Kidney epithelial cell (primary cell): ENCODE measurements around the gene RUNX2. TPM values are rescaled to one million over a fixed set of nuclear protein-coding genes. Genes with fewer than 3 reads are reported as not detected.

ENCODE experiments used
- DNase-seq: peaks from one replicate; pipeline ENCODE4 v3.0.0-alpha.2; 2010; ENCODE audit warnings: low read depth
- H3K27me3 ChIP-seq: 2 replicates; pipeline ENCODE4 v1.6.0; 2011; ENCODE audit warnings: low read length; ENCODE audit not compliant: control insufficient read depth, insufficient read depth
- H3K36me3 ChIP-seq: 2 replicates; pipeline ENCODE4 v1.5.1; 2011; ENCODE audit warnings: low read length; ENCODE audit not compliant: control insufficient read depth, insufficient read depth
- H3K4me3 ChIP-seq: 2 replicates; pipeline ENCODE4 v1.5.1; 2011; ENCODE audit warnings: low read depth, mild to moderate bottlenecking, control low read depth, low read length
- CTCF ChIP-seq: IDR thresholded peaks from 2 replicates; pipeline ENCODE4 v1.5.1; 2011; ENCODE audit warnings: mild to moderate bottlenecking, moderate library complexity, low read length, control low read depth, inconsistent platforms; ENCODE audit not compliant: insufficient read depth, poor library complexity, severe bottlenecking
- total RNA-seq: library from RNA; depleted of rRNA; stranded (reverse); fragments of >200 nt; gene quantifications from 2 replicates; pipeline ENCODE4 v1.2.3, GENCODE V29; 2015

Gene RUNX2
- total RNA-seq, 1 donor from 2014 or later, result 9.2 TPM

- no peak overlapping the region for H3K4me3 ChIP-seq
- no peaks in the 10 kb centered on the region for H3K27me3 ChIP-seq
- no peaks in the 10 kb centered on the region for H3K36me3 ChIP-seq
- no peak for TF ChIP-seq CTCF
- no peak for DNase-seq
Observed at GRCh38 chr6:45595010-45595851, 267.1 kb downstream of the RUNX2 start.

GRCh38 chr6:45597424-45597823, 269.3 kb downstream of the RUNX2 start:
- DNase-seq, result no peak
- Histone ChIP-seq H3K36me3 (no peaks in the 10 kb centered on the region), H3K27me3 (no peaks in the 10 kb centered on the region), H3K4me3 (no peak overlapping the region)
- no peak for TF ChIP-seq CTCF

GRCh38 chr6:45599053-45599452, 270.9 kb downstream of the RUNX2 start:
- H3K4me3 ChIP-seq, result no peak overlapping the region
- DNase-seq, result no peak
- H3K27me3 ChIP-seq, result no peaks in the 10 kb centered on the region
- TF ChIP-seq CTCF, result no peak
- H3K36me3 ChIP-seq, result no peaks in the 10 kb centered on the region

- DNase-seq, result no peak
- Histone ChIP-seq H3K4me3 (no peak overlapping the region), H3K36me3 (no peaks in the 10 kb centered on the region), H3K27me3 (no peaks in the 10 kb centered on the region)
- no peak for TF ChIP-seq CTCF
Observed at GRCh38 chr6:45605971-45606370, 277.8 kb downstream of the RUNX2 start.

GRCh38 chr6:45606831-45607400, 278.8 kb downstream of the RUNX2 start:
- TF ChIP-seq CTCF, result no peak
- Histone ChIP-seq H3K4me3 (no peak overlapping the region), H3K36me3 (no peaks in the 10 kb centered on the region), H3K27me3 (no peaks in the 10 kb centered on the region)
- DNase-seq, result no peak

GRCh38 chr6:45607798-45608197, 279.7 kb downstream of the RUNX2 start:
- Histone ChIP-seq H3K4me3 (no peak overlapping the region), H3K36me3 (no peaks in the 10 kb centered on the region), H3K27me3 (no peaks in the 10 kb centered on the region)
- TF ChIP-seq CTCF, result no peak
- no peak for DNase-seq
